ENCODE results near the gene PIP5K1B. TPM values are rescaled to one million over a fixed set of nuclear protein-coding genes. Genes with fewer than 3 reads are reported as not detected.

The PIP5K1B gene
- total and polyA plus RNA-seq, 4 donors = 0.09 to 30.9 (median 0.29) TPM

DNA sequence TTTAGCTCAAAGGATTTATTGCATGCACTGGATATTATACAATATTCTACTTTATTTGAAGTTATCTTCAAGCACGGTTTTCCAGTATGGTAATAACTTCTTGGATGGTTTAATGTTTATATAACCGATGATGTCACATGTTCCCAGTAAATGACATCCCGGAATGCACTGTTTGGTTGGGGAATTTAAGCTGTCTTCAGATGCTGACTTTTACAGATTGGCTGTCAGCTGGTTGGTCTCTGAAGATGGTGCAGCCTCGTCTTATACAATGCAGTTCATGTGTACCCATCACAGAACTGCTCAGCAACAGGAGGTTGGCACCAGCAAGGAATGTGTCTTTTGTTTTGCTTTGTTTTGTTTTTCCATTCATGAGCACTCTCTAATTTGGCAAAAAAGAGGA, 165.0 kb downstream of the PIP5K1B start:
- TF ChIP-seq, protein P1, sequence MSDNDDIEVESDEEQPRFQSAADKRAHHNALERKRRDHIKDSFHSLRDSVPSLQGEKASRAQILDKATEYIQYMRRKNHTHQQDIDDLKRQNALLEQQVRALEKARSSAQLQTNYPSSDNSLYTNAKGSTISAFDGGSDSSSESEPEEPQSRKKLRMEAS (IDR thresholded peaks at IDR 0.05) = no peak
- no peak for TF ChIP-seq EGR1 (IDR thresholded peaks at IDR 0.05; ENCODE audit: low read depth in 2 of 2)
- no peak for TF ChIP-seq FOXA1 (IDR thresholded peaks at IDR 0.05)
- Histone ChIP-seq H3K27ac (ENCODE audit: low read depth in 1 of 2, low read length in 2 of 2) (no peak overlapping the region), H3K27me3 (ENCODE audit: control insufficient read depth in 4 of 4, insufficient read depth in 4 of 4, low read length in 3 of 4) (peaks cover 0 to 5% (median 2%) of the 10 kb centered on the region in 4 donors), H3K4me1 (ENCODE audit: control insufficient read depth in 4 of 4, insufficient read depth in 4 of 4, low read length in 3 of 4) (no peaks in the 10 kb centered on the region), H3K4me3 (ENCODE audit: low read depth in 1 of 3, low read length in 3 of 3) (no peak overlapping the region), H3K36me3 (ENCODE audit: control insufficient read depth in 4 of 4, insufficient read depth in 3 of 4, low read depth in 1 of 4, low read length in 3 of 4) (no peaks in the 10 kb centered on the region), H3K9ac (ENCODE audit: low read depth in 1 of 2, low read length in 2 of 2) (no peak overlapping the region), H3K9me3 (ENCODE audit: control insufficient read depth in 4 of 4, low read length in 3 of 4) (no peaks in the 10 kb centered on the region)
- DNase-seq (ENCODE audit: low spot score) = no peak
- 61% methylated on average over 4 of the region's 4 CpGs for WGBS

DNA sequence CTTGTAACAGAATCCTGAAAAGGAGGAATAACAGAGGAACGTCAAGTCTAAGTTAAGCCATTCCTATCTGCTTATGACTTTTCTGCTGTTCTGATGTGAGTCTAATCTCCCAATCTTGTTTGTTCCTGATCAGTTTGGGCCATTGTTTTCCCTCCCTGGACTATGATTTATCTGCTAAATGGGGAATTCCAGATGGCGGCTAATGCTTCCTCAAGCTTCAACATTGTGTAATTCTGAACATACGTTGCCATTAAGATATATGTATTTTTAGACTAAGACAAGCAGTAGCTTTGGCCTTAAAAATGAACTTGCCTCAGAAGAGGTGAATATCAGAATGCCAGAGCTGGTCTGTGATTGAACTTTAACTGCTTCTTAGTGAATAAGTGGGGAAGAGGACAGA, 166.2 kb downstream of the PIP5K1B start:
- DNase-seq (ENCODE audit: low spot score) = no peak
- H3K9ac ChIP-seq (ENCODE audit: low read depth in 1 of 2, low read length in 2 of 2) = no peak overlapping the region
- no peaks in the 10 kb centered on the region for H3K4me1 ChIP-seq (ENCODE audit: control insufficient read depth in 4 of 4, insufficient read depth in 4 of 4, low read length in 3 of 4)
- TF ChIP-seq SP1 (IDR thresholded peaks at IDR 0.05) = no peak
- TF ChIP-seq, protein P2, sequence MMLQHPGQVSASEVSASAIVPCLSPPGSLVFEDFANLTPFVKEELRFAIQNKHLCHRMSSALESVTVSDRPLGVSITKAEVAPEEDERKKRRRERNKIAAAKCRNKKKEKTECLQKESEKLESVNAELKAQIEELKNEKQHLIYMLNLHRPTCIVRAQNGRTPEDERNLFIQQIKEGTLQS (IDR thresholded peaks at IDR 0.05) = no peak
- TF ChIP-seq, protein P3, sequence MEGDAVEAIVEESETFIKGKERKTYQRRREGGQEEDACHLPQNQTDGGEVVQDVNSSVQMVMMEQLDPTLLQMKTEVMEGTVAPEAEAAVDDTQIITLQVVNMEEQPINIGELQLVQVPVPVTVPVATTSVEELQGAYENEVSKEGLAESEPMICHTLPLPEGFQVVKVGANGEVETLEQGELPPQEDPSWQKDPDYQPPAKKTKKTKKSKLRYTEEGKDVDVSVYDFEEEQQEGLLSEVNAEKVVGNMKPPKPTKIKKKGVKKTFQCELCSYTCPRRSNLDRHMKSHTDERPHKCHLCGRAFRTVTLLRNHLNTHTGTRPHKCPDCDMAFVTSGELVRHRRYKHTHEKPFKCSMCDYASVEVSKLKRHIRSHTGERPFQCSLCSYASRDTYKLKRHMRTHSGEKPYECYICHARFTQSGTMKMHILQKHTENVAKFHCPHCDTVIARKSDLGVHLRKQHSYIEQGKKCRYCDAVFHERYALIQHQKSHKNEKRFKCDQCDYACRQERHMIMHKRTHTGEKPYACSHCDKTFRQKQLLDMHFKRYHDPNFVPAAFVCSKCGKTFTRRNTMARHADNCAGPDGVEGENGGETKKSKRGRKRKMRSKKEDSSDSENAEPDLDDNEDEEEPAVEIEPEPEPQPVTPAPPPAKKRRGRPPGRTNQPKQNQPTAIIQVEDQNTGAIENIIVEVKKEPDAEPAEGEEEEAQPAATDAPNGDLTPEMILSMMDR (IDR thresholded peaks at IDR 0.05; ENCODE audit: low read depth, low read length, missing input control) = no peak
- TF ChIP-seq JUND (IDR thresholded peaks at IDR 0.05) = no peak
- no peak for TF ChIP-seq GABPA (IDR thresholded peaks at IDR 0.05 in 1 of 2, conservative IDR thresholded peaks at IDR 0.05 in 1 of 2)
- TF ChIP-seq NR2F2 (IDR thresholded peaks at IDR 0.05) = no peak
- TF ChIP-seq, protein P4, sequence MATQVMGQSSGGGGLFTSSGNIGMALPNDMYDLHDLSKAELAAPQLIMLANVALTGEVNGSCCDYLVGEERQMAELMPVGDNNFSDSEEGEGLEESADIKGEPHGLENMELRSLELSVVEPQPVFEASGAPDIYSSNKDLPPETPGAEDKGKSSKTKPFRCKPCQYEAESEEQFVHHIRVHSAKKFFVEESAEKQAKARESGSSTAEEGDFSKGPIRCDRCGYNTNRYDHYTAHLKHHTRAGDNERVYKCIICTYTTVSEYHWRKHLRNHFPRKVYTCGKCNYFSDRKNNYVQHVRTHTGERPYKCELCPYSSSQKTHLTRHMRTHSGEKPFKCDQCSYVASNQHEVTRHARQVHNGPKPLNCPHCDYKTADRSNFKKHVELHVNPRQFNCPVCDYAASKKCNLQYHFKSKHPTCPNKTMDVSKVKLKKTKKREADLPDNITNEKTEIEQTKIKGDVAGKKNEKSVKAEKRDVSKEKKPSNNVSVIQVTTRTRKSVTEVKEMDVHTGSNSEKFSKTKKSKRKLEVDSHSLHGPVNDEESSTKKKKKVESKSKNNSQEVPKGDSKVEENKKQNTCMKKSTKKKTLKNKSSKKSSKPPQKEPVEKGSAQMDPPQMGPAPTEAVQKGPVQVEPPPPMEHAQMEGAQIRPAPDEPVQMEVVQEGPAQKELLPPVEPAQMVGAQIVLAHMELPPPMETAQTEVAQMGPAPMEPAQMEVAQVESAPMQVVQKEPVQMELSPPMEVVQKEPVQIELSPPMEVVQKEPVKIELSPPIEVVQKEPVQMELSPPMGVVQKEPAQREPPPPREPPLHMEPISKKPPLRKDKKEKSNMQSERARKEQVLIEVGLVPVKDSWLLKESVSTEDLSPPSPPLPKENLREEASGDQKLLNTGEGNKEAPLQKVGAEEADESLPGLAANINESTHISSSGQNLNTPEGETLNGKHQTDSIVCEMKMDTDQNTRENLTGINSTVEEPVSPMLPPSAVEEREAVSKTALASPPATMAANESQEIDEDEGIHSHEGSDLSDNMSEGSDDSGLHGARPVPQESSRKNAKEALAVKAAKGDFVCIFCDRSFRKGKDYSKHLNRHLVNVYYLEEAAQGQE (IDR thresholded peaks at IDR 0.05) = no peak
- TF ChIP-seq HNF4A (conservative IDR thresholded peaks at IDR 0.05) = no peak
- WGBS = 59% methylated on average over 3 of the region's 3 CpGs
- no peak overlapping the region for H3K27ac ChIP-seq (ENCODE audit: low read depth in 1 of 2, low read length in 2 of 2)
- peaks cover 0 to 5% (median 2%) of the 10 kb centered on the region in 4 donors for H3K27me3 ChIP-seq (ENCODE audit: control insufficient read depth in 4 of 4, insufficient read depth in 4 of 4, low read length in 3 of 4)
- H3K4me3 ChIP-seq (ENCODE audit: low read depth in 1 of 3, low read length in 3 of 3) = no peak overlapping the region
- H3K36me3 ChIP-seq (ENCODE audit: control insufficient read depth in 4 of 4, insufficient read depth in 3 of 4, low read depth in 1 of 4, low read length in 3 of 4) = no peaks in the 10 kb centered on the region
- H3K9me3 ChIP-seq (ENCODE audit: control insufficient read depth in 4 of 4, low read length in 3 of 4) = no peaks in the 10 kb centered on the region

DNA sequence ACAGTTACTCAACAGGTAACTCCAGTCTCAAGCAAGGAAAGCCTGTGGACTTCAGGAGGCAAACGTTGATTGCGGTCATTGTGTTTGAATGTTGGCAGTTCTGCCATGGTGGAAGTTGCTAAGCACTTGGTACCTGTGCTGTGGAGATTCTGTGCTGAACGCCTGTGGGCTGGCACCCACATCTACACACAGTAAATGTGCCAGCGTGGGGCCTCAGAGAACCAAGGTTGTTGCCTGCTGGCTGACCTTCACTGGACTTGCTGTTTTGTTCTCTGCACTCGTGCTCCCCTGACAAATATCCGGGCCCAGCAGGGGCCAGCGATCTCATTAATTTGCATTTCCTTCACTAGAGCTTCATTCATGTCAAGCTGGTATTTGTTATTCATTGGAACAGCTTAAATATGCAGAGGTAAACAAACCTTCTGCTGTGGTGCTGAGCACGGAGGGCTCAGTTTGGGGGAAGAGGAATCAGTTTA, 167.0 kb downstream of the PIP5K1B start:
- H3K27ac ChIP-seq (ENCODE audit: low read depth in 1 of 2, low read length in 2 of 2) = no peak overlapping the region
- H3K9me3 ChIP-seq (ENCODE audit: control insufficient read depth in 4 of 4, low read length in 3 of 4) = no peaks in the 10 kb centered on the region
- H3K4me1 ChIP-seq (ENCODE audit: control insufficient read depth in 4 of 4, insufficient read depth in 4 of 4, low read length in 3 of 4) = no peaks in the 10 kb centered on the region
- H3K4me3 ChIP-seq (ENCODE audit: low read depth in 1 of 3, low read length in 3 of 3) = no peak overlapping the region
- TF ChIP-seq, protein P4 (IDR thresholded peaks at IDR 0.05) = no peak
- TF ChIP-seq, protein P5, sequence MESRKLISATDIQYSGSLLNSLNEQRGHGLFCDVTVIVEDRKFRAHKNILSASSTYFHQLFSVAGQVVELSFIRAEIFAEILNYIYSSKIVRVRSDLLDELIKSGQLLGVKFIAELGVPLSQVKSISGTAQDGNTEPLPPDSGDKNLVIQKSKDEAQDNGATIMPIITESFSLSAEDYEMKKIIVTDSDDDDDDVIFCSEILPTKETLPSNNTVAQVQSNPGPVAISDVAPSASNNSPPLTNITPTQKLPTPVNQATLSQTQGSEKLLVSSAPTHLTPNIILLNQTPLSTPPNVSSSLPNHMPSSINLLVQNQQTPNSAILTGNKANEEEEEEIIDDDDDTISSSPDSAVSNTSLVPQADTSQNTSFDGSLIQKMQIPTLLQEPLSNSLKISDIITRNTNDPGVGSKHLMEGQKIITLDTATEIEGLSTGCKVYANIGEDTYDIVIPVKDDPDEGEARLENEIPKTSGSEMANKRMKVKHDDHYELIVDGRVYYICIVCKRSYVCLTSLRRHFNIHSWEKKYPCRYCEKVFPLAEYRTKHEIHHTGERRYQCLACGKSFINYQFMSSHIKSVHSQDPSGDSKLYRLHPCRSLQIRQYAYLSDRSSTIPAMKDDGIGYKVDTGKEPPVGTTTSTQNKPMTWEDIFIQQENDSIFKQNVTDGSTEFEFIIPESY (IDR thresholded peaks at IDR 0.05) = no peak
- TF ChIP-seq NR2F2 (IDR thresholded peaks at IDR 0.05) (no peak), TAF1 (conservative IDR thresholded peaks at IDR 0.05) (no peak), RAD21 (IDR thresholded peaks at IDR 0.05) (no peak), FOXA2 (IDR thresholded peaks at IDR 0.05) (no peak), SP1 (IDR thresholded peaks at IDR 0.05) (no peak), RXRA (IDR thresholded peaks at IDR 0.05) (no peak), EGR1 (IDR thresholded peaks at IDR 0.05; ENCODE audit: low read depth in 2 of 2) (no peak)
- TF ChIP-seq, protein P1 (IDR thresholded peaks at IDR 0.05) = no peak
- peaks cover 0 to 5% (median 2%) of the 10 kb centered on the region in 4 donors for H3K27me3 ChIP-seq (ENCODE audit: control insufficient read depth in 4 of 4, insufficient read depth in 4 of 4, low read length in 3 of 4)
- WGBS = 36% methylated on average over 8 of the region's 8 CpGs
- no peaks in the 10 kb centered on the region for H3K36me3 ChIP-seq (ENCODE audit: control insufficient read depth in 4 of 4, insufficient read depth in 3 of 4, low read depth in 1 of 4, low read length in 3 of 4)
- H3K9ac ChIP-seq (ENCODE audit: low read depth in 1 of 2, low read length in 2 of 2) = no peak overlapping the region
- no peak for DNase-seq (ENCODE audit: low spot score)
